GM12872 (cell line): ENCODE measurements around the gene UBAC1.

Source experiments
- TF ChIP-seq, protein P1 (sequence below): IDR thresholded peaks from 3 replicates; pipeline ENCODE4 v1.5.1; 2011; ENCODE audit warnings: low read depth, mild to moderate bottlenecking, low read length, moderate library complexity; ENCODE audit not compliant: insufficient read depth

UBAC1 gene

GRCh38 chr9:135961811-135962695 is 880 bp upstream of the UBAC1 start:
- TF ChIP-seq, protein P1, sequence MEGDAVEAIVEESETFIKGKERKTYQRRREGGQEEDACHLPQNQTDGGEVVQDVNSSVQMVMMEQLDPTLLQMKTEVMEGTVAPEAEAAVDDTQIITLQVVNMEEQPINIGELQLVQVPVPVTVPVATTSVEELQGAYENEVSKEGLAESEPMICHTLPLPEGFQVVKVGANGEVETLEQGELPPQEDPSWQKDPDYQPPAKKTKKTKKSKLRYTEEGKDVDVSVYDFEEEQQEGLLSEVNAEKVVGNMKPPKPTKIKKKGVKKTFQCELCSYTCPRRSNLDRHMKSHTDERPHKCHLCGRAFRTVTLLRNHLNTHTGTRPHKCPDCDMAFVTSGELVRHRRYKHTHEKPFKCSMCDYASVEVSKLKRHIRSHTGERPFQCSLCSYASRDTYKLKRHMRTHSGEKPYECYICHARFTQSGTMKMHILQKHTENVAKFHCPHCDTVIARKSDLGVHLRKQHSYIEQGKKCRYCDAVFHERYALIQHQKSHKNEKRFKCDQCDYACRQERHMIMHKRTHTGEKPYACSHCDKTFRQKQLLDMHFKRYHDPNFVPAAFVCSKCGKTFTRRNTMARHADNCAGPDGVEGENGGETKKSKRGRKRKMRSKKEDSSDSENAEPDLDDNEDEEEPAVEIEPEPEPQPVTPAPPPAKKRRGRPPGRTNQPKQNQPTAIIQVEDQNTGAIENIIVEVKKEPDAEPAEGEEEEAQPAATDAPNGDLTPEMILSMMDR = no peak

DNA sequence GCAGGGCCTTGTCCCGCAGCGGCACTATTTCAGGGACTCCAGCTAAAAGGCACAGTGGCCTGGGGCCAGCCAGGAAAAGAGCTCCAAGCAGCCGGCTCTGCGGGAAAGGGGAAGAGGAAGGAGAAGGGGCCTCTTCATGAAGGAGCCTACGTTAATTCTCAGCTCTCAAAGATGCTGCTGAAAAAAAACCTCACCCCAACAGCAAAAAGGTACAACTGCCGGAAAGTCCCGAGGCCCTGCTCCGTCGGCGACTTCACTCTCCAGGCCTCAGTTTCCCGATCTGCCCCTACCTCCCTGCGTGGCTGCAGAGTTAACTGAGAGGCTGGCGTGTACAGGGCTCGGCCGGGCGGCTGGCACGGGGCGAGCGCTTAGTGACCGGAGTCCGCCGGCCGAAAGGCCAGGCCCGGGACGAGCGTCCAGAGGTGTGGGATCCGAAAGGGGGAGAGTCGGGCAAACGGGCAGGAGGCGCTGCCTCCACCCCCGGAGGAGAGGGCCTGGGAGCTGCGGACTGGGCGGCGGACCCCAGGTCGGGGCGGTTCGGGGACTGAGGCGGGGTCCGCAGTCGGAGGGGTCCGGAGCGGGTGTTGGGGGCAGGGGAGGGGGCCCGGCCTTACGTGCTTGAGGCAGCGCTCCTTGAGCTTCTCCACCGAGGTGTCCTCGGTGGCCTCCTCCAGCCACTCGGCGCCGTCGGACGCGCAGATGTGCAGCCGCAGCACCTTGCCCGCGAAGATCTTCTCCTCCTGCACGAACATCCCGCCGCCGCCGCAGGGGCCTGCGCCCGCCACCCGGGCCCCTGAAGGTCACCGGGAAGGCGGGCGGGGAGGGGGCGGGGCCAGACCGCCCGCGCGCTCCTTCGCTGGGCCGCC is 529 bp downstream of the UBAC1 start:
- TF ChIP-seq, protein P1 = no peak

DNA sequence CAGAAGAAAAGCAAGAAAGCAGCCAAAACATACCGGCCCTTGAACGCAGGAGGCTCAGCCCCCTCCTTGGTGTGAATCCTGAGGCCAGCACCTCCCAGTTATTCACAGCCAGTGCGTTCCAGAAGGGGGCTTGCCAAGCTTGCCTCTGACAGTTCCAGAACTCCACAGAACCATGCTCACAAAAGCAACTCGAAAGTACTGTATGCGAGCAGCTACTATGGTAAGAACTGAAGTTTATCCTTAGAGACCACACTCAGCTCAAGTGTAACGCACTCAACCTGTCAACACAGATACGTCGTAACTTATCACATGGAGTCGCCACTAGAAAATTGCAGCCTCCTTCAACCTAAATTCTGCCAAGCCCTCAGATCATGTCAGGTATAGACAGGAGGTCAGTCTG is 1.4 kb downstream of the UBAC1 start:
- TF ChIP-seq, protein P1 = no peak

GRCh38 chr9:135958485-135958884 is 2.7 kb downstream of the UBAC1 start:
- TF ChIP-seq, protein P1 = no peak

GRCh38 chr9:135957431-135957830 is 3.7 kb downstream of the UBAC1 start:
- TF ChIP-seq, protein P1 = no peak

DNA sequence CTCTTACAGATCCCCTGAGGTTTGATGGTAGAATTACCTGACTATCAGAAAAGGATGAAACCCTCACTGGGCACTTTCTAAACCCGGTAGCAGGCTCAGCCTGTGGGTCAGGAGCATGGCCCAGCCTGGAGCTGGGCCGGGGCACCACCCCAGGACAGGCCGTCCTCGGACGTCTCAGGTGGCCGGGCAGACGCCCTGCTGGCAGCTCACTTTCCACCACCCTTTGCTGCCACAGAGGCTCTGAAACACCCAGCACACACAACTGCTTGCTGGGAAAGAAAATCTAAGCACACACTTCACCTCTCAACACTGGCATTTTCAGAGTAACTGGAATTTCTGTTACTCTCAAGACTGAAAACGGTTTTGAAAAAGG is 4.4 kb downstream of the UBAC1 start:
- TF ChIP-seq, protein P1 = no peak
